Measurements from ENCODE around the gene BBS5. TPM values are rescaled to one million over a fixed set of nuclear protein-coding genes. Genes with fewer than 3 reads are reported as not detected.

BBS5 gene
- total RNA-seq, 1 donor from 2014 or later: 1.3 TPM

DNA sequence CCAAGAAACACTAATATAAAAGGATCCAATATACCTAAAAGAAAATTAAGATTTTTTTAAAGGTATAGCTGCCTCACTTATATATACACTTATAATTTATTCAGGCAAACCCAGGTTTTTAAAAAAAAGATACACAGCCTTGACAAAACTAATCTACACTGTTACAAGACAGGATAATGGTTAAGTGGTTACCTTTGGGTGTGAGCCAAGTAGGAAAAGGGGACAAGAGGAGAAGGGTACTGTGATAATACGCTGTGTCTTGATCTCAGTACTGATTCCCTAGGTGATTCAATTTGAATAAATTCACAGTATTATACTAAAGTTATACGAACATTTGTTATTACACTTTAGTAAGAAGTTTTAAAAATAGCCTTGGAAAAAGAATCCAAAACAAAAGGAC lies 60.9 kb downstream of the BBS5 start:
- H3K36me3 ChIP-seq (ENCODE audit: control insufficient read depth, insufficient read depth, low read length): no peaks in the 10 kb centered on the region
- DNase-seq (ENCODE audit: low read depth) (no peak), FAIRE-seq (no peak)
- TF ChIP-seq, protein P1, sequence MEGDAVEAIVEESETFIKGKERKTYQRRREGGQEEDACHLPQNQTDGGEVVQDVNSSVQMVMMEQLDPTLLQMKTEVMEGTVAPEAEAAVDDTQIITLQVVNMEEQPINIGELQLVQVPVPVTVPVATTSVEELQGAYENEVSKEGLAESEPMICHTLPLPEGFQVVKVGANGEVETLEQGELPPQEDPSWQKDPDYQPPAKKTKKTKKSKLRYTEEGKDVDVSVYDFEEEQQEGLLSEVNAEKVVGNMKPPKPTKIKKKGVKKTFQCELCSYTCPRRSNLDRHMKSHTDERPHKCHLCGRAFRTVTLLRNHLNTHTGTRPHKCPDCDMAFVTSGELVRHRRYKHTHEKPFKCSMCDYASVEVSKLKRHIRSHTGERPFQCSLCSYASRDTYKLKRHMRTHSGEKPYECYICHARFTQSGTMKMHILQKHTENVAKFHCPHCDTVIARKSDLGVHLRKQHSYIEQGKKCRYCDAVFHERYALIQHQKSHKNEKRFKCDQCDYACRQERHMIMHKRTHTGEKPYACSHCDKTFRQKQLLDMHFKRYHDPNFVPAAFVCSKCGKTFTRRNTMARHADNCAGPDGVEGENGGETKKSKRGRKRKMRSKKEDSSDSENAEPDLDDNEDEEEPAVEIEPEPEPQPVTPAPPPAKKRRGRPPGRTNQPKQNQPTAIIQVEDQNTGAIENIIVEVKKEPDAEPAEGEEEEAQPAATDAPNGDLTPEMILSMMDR (IDR thresholded peaks at IDR 0.05; ENCODE audit: insufficient read depth, low read length, severe bottlenecking): no peak
- H3K27me3 ChIP-seq (ENCODE audit: control insufficient read depth, insufficient read depth, low read length): no peaks in the 10 kb centered on the region
- H3K4me3 ChIP-seq (ENCODE audit: low read depth, low read length): no peak overlapping the region

DNA sequence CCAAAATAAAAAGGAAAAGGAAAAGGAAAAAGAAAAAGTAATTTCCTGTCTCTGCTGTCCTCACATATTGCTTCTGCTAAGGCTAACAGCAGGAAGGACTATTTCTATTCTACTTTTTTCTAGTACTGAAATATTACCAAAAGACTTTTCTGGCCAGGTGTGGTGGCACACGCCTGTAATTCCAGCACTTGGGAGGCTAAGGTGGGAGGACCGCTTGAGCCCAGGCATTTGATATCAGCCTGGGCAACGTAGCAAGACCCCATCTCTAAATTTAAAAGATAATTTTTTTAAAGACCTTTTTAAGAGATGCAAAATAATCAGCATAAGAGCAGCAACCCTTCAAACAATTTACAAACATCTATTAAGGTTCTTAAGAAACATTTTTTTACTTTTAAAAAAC lies 63.1 kb downstream of the BBS5 start:
- no peak for FAIRE-seq
- DNase-seq (ENCODE audit: low read depth): no peak
- TF ChIP-seq, protein P1 (IDR thresholded peaks at IDR 0.05; ENCODE audit: insufficient read depth, low read length, severe bottlenecking): no peak
- H3K4me3 ChIP-seq (ENCODE audit: low read depth, low read length): no peak overlapping the region
- H3K36me3 ChIP-seq (ENCODE audit: control insufficient read depth, insufficient read depth, low read length): no peaks in the 10 kb centered on the region
- no peaks in the 10 kb centered on the region for H3K27me3 ChIP-seq (ENCODE audit: control insufficient read depth, insufficient read depth, low read length)

DNA sequence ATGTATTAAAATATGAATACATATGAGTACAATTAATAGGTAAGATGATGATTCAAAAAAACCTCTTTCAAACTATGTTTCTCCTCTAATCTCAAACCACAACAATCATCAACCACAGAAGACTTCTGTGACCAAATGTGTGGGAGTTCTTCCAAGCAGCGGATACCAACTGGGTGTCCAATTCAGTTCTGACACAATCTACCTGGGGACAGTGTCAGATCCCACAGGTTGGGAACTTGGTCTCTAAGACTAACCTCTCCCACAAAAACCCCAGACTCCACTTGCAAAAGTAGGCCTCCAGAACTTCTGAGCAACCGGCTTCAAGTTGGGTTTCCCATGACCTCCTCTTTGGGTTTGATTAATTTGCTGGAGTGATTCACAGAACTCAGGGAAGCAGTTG lies 67.5 kb downstream of the BBS5 start:
- Histone ChIP-seq H3K27me3 (ENCODE audit: control insufficient read depth, insufficient read depth, low read length) (no peaks in the 10 kb centered on the region), H3K4me3 (ENCODE audit: low read depth, low read length) (no peak overlapping the region), H3K36me3 (ENCODE audit: control insufficient read depth, insufficient read depth, low read length) (no peaks in the 10 kb centered on the region)
- FAIRE-seq (no peak), DNase-seq (ENCODE audit: low read depth) (no peak)
- TF ChIP-seq, protein P1 (IDR thresholded peaks at IDR 0.05; ENCODE audit: insufficient read depth, low read length, severe bottlenecking): no peak

Other genes with a start within 250 kb of the BBS5 start
- gene LRP2, start 117.0 kb upstream of the BBS5 start, total RNA-seq: not detected in 2 replicates
- under 0.01 TPM in 1 of 2 replicates, not detected in the other for gene KLHL41, start 30.2 kb downstream of the BBS5 start, total RNA-seq
- 15.5 and 15.8 TPM in 2 replicates for gene FASTKD1, start 94.4 kb downstream of the BBS5 start, total RNA-seq
- 14.7 and 23.9 TPM in 2 replicates for gene PPIG, start 104.9 kb downstream of the BBS5 start, total RNA-seq
- gene CFAP210, start 214.9 kb downstream of the BBS5 start, total RNA-seq: not detected in 2 replicates
- gene PHOSPHO2, start 215.0 kb downstream of the BBS5 start, total RNA-seq: 2.4 and 4.0 TPM in 2 replicates

All from bronchial epithelial cell (primary cell).